IMR-90 (cell line): ENCODE data around the gene RGL1. TPM values are rescaled to one million over a fixed set of nuclear protein-coding genes. Genes with fewer than 3 reads are reported as not detected.

Experiments
- ATAC-seq: fragments of 200-7000 bp; cut with Tn5 transposase; 2 replicates; pipeline ENCODE4 v1.9.1; 2020; ENCODE audit warnings: low read depth, mild to moderate bottlenecking, moderate library complexity
- BruUV-seq: library from RNA; stranded (reverse); fragments of 400-500 nt; replicated peaks from 2 replicates; lab custom pipeline; 2021; lab: Mats Ljungman, UMichigan
- CTCF ChIA-PET: fragments of 300-600 bp; formaldehyde crosslinking; extraction: SDS; loops from one replicate; lab custom pipeline; 2021; ENCODE audit warnings: antibody characterized with exemption; lab: Yijun Ruan, JAX
- POLR2A ChIA-PET: fragments of 300-600 bp; sonication (Branson Sonifier 250); formaldehyde crosslinking; loops from one replicate; lab custom pipeline; 2022; ENCODE audit warnings: antibody characterized with exemption; ENCODE audit not compliant: unreplicated experiment; lab: Charles Lee
- DNase-seq: peaks from one replicate; pipeline ENCODE4 v3.0.0; 2013
- H2AFZ ChIP-seq: replicated peaks from 2 replicates; pipeline ENCODE3; 2013; ENCODE audit warnings: low read length, mild to moderate bottlenecking; ENCODE audit not compliant: poor library complexity
- H2AK5ac ChIP-seq: 2 replicates; pipeline ENCODE4 v1.6.1; 2013; ENCODE audit warnings: low read depth, low read length, inconsistent platforms
- H2AK9ac ChIP-seq: replicated peaks from 2 replicates; pipeline ENCODE3; 2013; ENCODE audit warnings: mild to moderate bottlenecking, low read depth, low read length, moderate library complexity; ENCODE audit not compliant: poor library complexity
- H2BK120ac ChIP-seq: 2 replicates; pipeline ENCODE4 v1.6.1; 2013; ENCODE audit warnings: low read depth, low read length, inconsistent platforms
- H2BK15ac ChIP-seq: 3 replicates; pipeline ENCODE4 v1.6.1; 2013; ENCODE audit warnings: low read depth, low read length, inconsistent platforms
- H2BK20ac ChIP-seq: 2 replicates; pipeline ENCODE4 v1.6.1; 2013; ENCODE audit warnings: low read depth, mild to moderate bottlenecking, inconsistent platforms, low read length, moderate library complexity
- H2BK5ac ChIP-seq: 2 replicates; pipeline ENCODE4 v1.6.1; 2013; ENCODE audit warnings: mild to moderate bottlenecking, low read depth, low read length, inconsistent platforms; ENCODE audit not compliant: poor library complexity, severe bottlenecking
- H3K14ac ChIP-seq: replicated peaks from 2 replicates; pipeline ENCODE4 v1.6.1; 2013; ENCODE audit warnings: low read depth, low read length, inconsistent platforms
- H3K18ac ChIP-seq: 2 replicates; pipeline ENCODE4 v1.6.1; 2013; ENCODE audit warnings: low read depth, low read length, control low read depth
- H3K23ac ChIP-seq: 2 replicates; pipeline ENCODE4 v1.6.1; 2013; ENCODE audit warnings: low read depth, low read length, inconsistent platforms
- H3K27ac ChIP-seq: 2 replicates; pipeline ENCODE4 v1.5.1; 2013; ENCODE audit warnings: mild to moderate bottlenecking, control low read depth, low read length; ENCODE audit not compliant: insufficient read depth
- H3K27me3 ChIP-seq: 2 replicates; pipeline ENCODE4 v1.6.1; 2013; ENCODE audit warnings: low read length; ENCODE audit not compliant: control insufficient read depth, insufficient read depth
- H3K36me3 ChIP-seq: 2 replicates; pipeline ENCODE4 v1.6.1; 2013; ENCODE audit warnings: low read length, mixed read lengths; ENCODE audit not compliant: control insufficient read depth, insufficient read depth
- H3K4ac ChIP-seq: 2 replicates; pipeline ENCODE4 v1.6.1; 2013; ENCODE audit warnings: low read depth, low read length, inconsistent platforms
- H3K4me1 ChIP-seq: 2 replicates; pipeline ENCODE4 v1.6.1; 2013; ENCODE audit warnings: low read length, mixed read lengths; ENCODE audit not compliant: control insufficient read depth, insufficient read depth
- H3K4me2 ChIP-seq: 2 replicates; pipeline ENCODE4 v1.6.1; 2013; ENCODE audit warnings: low read depth, mild to moderate bottlenecking, control low read depth, low read length, moderate library complexity
- H3K4me3 ChIP-seq: 2 replicates; pipeline ENCODE4 v1.5.1; 2013; ENCODE audit warnings: low read depth, mild to moderate bottlenecking, control low read depth, low read length, moderate library complexity; ENCODE audit not compliant: insufficient read depth
- H3K56ac ChIP-seq: 2 replicates; pipeline ENCODE4 v1.6.1; 2013; ENCODE audit warnings: low read length, inconsistent platforms; ENCODE audit not compliant: insufficient read depth; ENCODE audit errors: extremely low read depth
- H3K79me1 ChIP-seq, 2 experiments: 2 replicates each; pipeline ENCODE4 v1.6.1; 2013; ENCODE audit warnings: low read length in 2 of 2, inconsistent platforms in 1 of 2, low read depth in 1 of 2
- H3K9ac ChIP-seq: 2 replicates; pipeline ENCODE4 v1.6.1; 2013; ENCODE audit warnings: low read depth, low read length, control low read depth
- H3K9me1 ChIP-seq: 2 replicates; pipeline ENCODE4 v1.6.1; 2013; ENCODE audit warnings: low read length, inconsistent platforms; ENCODE audit not compliant: insufficient read depth
- H3K9me3 ChIP-seq: 2 replicates; pipeline ENCODE4 v1.6.1; 2013; ENCODE audit warnings: low read length; ENCODE audit not compliant: control insufficient read depth, insufficient read depth
- H4K20me1 ChIP-seq: 2 replicates; pipeline ENCODE4 v1.6.1; 2013; ENCODE audit warnings: low read length, inconsistent platforms; ENCODE audit not compliant: insufficient read depth
- H4K5ac ChIP-seq: 2 replicates; pipeline ENCODE4 v1.6.1; 2013; ENCODE audit warnings: mild to moderate bottlenecking, low read depth, low read length, control low read depth
- H4K8ac ChIP-seq, 2 experiments: 2 replicates each; pipeline ENCODE4 v1.6.1; 2013; ENCODE audit warnings: low read depth in 2 of 2, low read length in 2 of 2, control low read depth in 1 of 2, inconsistent platforms in 1 of 2
- H4K91ac ChIP-seq: 2 replicates; pipeline ENCODE4 v1.6.1; 2013; ENCODE audit warnings: low read depth, low read length, inconsistent platforms; ENCODE audit not compliant: insufficient read depth
- BHLHE40 ChIP-seq: fragments of 150-350 bp; IDR thresholded peaks from 2 replicates; pipeline ENCODE4 v1.6.1; 2016; ENCODE audit warnings: mild to moderate bottlenecking, low read depth, low read length
- CEBPB ChIP-seq: IDR thresholded peaks from 2 replicates; pipeline ENCODE4 v1.6.1; 2012; ENCODE audit warnings: low read depth, low read length, improper control_type of control experiment
- CHD1 ChIP-seq: IDR thresholded peaks from 2 replicates; pipeline ENCODE4 v1.6.1; 2012; ENCODE audit warnings: low read depth, low read length, improper control_type of control experiment
- FOS ChIP-seq: fragments of 150-350 bp; IDR thresholded peaks from 2 replicates; pipeline ENCODE4 v1.6.1; 2016; ENCODE audit warnings: low read depth, low read length
- MAFK ChIP-seq: IDR thresholded peaks from 2 replicates; pipeline ENCODE4 v1.6.1; 2012; ENCODE audit warnings: low read depth, low read length, improper control_type of control experiment
- MAZ ChIP-seq: IDR thresholded peaks from 2 replicates; pipeline ENCODE4 v1.6.1; 2012; ENCODE audit warnings: low read depth, mild to moderate bottlenecking, low read length, improper control_type of control experiment, moderate library complexity, borderline replicate concordance
- MXI1 ChIP-seq: IDR thresholded peaks from 2 replicates; pipeline ENCODE4 v1.6.1; 2012; ENCODE audit warnings: low read depth, mild to moderate bottlenecking, low read length, moderate library complexity, borderline replicate concordance
- POLR2A ChIP-seq: IDR thresholded peaks from 2 replicates; pipeline ENCODE4 v1.6.1; 2012; ENCODE audit warnings: mild to moderate bottlenecking, low read depth, low read length
- RAD21 ChIP-seq: IDR thresholded peaks from 2 replicates; pipeline ENCODE4 v1.6.1; 2012; ENCODE audit warnings: low read length, improper control_type of control experiment
- RCOR1 ChIP-seq: IDR thresholded peaks from 2 replicates; pipeline ENCODE4 v1.6.1; 2012; ENCODE audit warnings: mild to moderate bottlenecking, low read length, improper control_type of control experiment; ENCODE audit not compliant: insufficient replicate concordance
- RFX5 ChIP-seq: IDR thresholded peaks from 2 replicates; pipeline ENCODE4 v1.8.0; 2012; ENCODE audit warnings: low read depth, mild to moderate bottlenecking, low read length, moderate library complexity
- SMC3 ChIP-seq: fragments of 150-350 bp; IDR thresholded peaks from 2 replicates; pipeline ENCODE4 v1.6.1; 2016; ENCODE audit warnings: low read depth, mild to moderate bottlenecking, antibody characterized with exemption, low read length, moderate library complexity
- WGBS, 2 experiments: methylation state at CpG; one replicate each; pipeline versions ENCODE4 v1.1.5 to v1.1.7; 2013; ENCODE audit warnings: missing lambda C conversion rate in 2 of 2; ENCODE audit not compliant: insufficient read length in 1 of 2; ENCODE audit errors: extremely low coverage in 2 of 2; 5-methylcytosine and 5-hydroxymethylcytosine counted together
- dilution Hi-C: fragments of 300-500 bp; cut with HindIII; formaldehyde crosslinking; loops from one replicate; pipeline ENCODE4 v1.14.3; 2018; ENCODE audit warnings: low sequenced_read_pairs; ENCODE audit not compliant: unreplicated experiment
- in situ Hi-C: fragments of 300-500 bp; cut with MboI; formaldehyde crosslinking; loops from 3 replicates; pipeline ENCODE4 v1.14.3; 2019; ENCODE audit warnings: low sequenced_read_pairs, inconsistent platforms, mixed read lengths
- intact Hi-C: fragments of 100-400 bp; cut with micrococcal nuclease; formaldehyde crosslinking; loops from 2 replicates; pipeline ENCODE4 v1.10.0; 2022
- polyA plus RNA-seq, 3 experiments: library from polyadenylated mRNA; depleted of rRNA; stranded (reverse); fragments of >200 nt; gene quantifications; 2 replicates each; pipeline ENCODE4 v1.2.3, GENCODE V29; 2012; ENCODE audit warnings: low replicate concordance in 1 of 3
- total RNA-seq: library from RNA; depleted of rRNA; stranded (reverse); fragments of >200 nt; gene quantifications from 2 replicates; pipeline ENCODE4 v1.2.3, GENCODE V29; 2012
- TF ChIP-seq, protein P1 (sequence below): conservative IDR thresholded peaks from 2 replicates; pipeline ENCODE4 v1.5.1; 2012; ENCODE audit warnings: mild to moderate bottlenecking, low read depth, low read length, improper control_type of control experiment
- TF ChIP-seq, protein P2 (sequence below): fragments of 150-350 bp; IDR thresholded peaks from 2 replicates; pipeline ENCODE4 v1.6.1; 2016; ENCODE audit warnings: low read depth, mild to moderate bottlenecking, low read length, moderate library complexity, borderline replicate concordance
- TF ChIP-seq, protein P3 (sequence below): fragments of 150-350 bp; IDR thresholded peaks from 2 replicates; pipeline ENCODE4 v1.6.1; 2017; ENCODE audit warnings: mild to moderate bottlenecking, antibody characterized with exemption, low read length, low read depth

RGL1 gene
- total and polyA plus RNA-seq, 2 of the 4 experiments (the other 2 are of a cell fraction) = 4.7 to 7.5 TPM

DNA sequence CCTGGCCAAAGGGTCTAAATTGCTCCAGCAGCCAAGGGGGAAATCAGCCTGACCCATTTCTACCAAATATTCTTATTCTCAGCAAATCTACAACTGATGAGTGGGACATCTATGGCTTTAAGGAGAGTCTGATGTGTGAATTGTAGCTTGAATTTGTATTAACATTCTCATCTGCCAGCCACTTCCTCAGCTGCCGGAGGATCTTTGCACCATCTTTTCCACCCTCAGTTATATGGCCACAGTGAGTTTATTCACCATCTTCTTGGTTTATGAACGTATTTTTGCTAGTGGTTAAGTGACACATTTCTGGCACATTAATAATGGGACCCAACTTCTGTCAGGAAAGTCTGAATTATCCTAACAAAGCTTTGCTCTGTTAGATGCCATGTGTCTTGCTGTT is 163.0 kb downstream of the RGL1 start:
- no peak overlapping the region for H2BK15ac ChIP-seq
- no peaks in the 10 kb centered on the region for H3K27me3 ChIP-seq
- no peak overlapping the region for H3K27ac ChIP-seq
- dilution Hi-C loops = no loop called here
- no peak overlapping the region for H3K9ac ChIP-seq
- no peaks in the 10 kb centered on the region for H3K9me3 ChIP-seq
- ChIA-PET CTCF (no interaction called here), POLR2A (no interaction called here)
- no peaks in the 10 kb centered on the region for H3K79me1 ChIP-seq
- no peaks in the 10 kb centered on the region for H3K4me1 ChIP-seq
- H2AK5ac ChIP-seq = no peak overlapping the region
- intact Hi-C loops = no loop called here
- H4K91ac ChIP-seq = no peak overlapping the region
- no peak overlapping the region for H3K4me3 ChIP-seq
- no peak overlapping the region for H3K4ac ChIP-seq
- H2BK5ac ChIP-seq = no peak overlapping the region
- peaks cover 1% of the 10 kb centered on the region; the same call in 1 of the 2 replicates for H3K36me3 ChIP-seq
- H4K5ac ChIP-seq = no peak overlapping the region
- H3K14ac ChIP-seq = no peak overlapping the region
- no TSS peak for BruUV-seq
- TF ChIP-seq RFX5 = no peak
- no peak for TF ChIP-seq RCOR1
- TF ChIP-seq MXI1 = no peak
- TF ChIP-seq, protein P1, sequence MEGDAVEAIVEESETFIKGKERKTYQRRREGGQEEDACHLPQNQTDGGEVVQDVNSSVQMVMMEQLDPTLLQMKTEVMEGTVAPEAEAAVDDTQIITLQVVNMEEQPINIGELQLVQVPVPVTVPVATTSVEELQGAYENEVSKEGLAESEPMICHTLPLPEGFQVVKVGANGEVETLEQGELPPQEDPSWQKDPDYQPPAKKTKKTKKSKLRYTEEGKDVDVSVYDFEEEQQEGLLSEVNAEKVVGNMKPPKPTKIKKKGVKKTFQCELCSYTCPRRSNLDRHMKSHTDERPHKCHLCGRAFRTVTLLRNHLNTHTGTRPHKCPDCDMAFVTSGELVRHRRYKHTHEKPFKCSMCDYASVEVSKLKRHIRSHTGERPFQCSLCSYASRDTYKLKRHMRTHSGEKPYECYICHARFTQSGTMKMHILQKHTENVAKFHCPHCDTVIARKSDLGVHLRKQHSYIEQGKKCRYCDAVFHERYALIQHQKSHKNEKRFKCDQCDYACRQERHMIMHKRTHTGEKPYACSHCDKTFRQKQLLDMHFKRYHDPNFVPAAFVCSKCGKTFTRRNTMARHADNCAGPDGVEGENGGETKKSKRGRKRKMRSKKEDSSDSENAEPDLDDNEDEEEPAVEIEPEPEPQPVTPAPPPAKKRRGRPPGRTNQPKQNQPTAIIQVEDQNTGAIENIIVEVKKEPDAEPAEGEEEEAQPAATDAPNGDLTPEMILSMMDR = no peak
- no peak for TF ChIP-seq BHLHE40
- TF ChIP-seq MAZ = no peak
- no peak for TF ChIP-seq RAD21
- TF ChIP-seq, protein P2, sequence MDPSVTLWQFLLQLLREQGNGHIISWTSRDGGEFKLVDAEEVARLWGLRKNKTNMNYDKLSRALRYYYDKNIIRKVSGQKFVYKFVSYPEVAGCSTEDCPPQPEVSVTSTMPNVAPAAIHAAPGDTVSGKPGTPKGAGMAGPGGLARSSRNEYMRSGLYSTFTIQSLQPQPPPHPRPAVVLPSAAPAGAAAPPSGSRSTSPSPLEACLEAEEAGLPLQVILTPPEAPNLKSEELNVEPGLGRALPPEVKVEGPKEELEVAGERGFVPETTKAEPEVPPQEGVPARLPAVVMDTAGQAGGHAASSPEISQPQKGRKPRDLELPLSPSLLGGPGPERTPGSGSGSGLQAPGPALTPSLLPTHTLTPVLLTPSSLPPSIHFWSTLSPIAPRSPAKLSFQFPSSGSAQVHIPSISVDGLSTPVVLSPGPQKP = no peak
- TF ChIP-seq CEBPB = no peak
- TF ChIP-seq POLR2A = no peak
- TF ChIP-seq MAFK = no peak
- TF ChIP-seq CHD1 = no peak
- TF ChIP-seq, protein P3, sequence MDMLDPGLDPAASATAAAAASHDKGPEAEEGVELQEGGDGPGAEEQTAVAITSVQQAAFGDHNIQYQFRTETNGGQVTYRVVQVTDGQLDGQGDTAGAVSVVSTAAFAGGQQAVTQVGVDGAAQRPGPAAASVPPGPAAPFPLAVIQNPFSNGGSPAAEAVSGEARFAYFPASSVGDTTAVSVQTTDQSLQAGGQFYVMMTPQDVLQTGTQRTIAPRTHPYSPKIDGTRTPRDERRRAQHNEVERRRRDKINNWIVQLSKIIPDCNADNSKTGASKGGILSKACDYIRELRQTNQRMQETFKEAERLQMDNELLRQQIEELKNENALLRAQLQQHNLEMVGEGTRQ = no peak
- TF ChIP-seq SMC3 = no peak
- no peak for TF ChIP-seq FOS
- no peaks in the 10 kb centered on the region for H4K20me1 ChIP-seq
- no peak overlapping the region for H3K18ac ChIP-seq
- H3K9me1 ChIP-seq = peaks cover 4% of the 10 kb centered on the region
- no CpG with 5 or more reads among the region's 2 CpGs for WGBS, 2 experiments
- no peak overlapping the region for H2AK9ac ChIP-seq
- no peak overlapping the region for H2BK20ac ChIP-seq
- no peak overlapping the region for H2BK120ac ChIP-seq
- H4K8ac ChIP-seq = no peak overlapping the region
- no peak overlapping the region for H2AFZ ChIP-seq
- ATAC-seq = no peak
- H3K23ac ChIP-seq = no peak overlapping the region
- no peak overlapping the region for H3K56ac ChIP-seq
- no peak overlapping the region for H3K4me2 ChIP-seq
- in situ Hi-C loops = no loop called here
- DNase-seq = no peak
